Keratinocyte (primary cell): ENCODE measurements around the gene RBM4. TPM values are rescaled to one million over a fixed set of nuclear protein-coding genes. Genes with fewer than 3 reads are reported as not detected.

Experiments
- DNase-seq: peaks from one replicate; pipeline ENCODE4 v3.0.0-alpha.2; 2011; ENCODE audit warnings: low read depth, missing footprints, low spot score
- FAIRE-seq: peaks from 2 replicates; lab custom pipeline; 2011; peaks lifted over from hg19 to GRCh38; lab: Jason Lieb, UNC
- H2AFZ ChIP-seq: 2 replicates; pipeline ENCODE4 v1.6.0; 2012; ENCODE audit warnings: low read length, control low read depth, inconsistent platforms; ENCODE audit not compliant: control insufficient read depth
- H3K27ac ChIP-seq: 2 replicates; pipeline ENCODE4 v1.5.1; 2011; ENCODE audit warnings: low read length; ENCODE audit not compliant: control insufficient read depth, insufficient read depth
- H3K27me3 ChIP-seq: 3 replicates; pipeline ENCODE4 v1.6.0; 2011; ENCODE audit warnings: low read length; ENCODE audit not compliant: control insufficient read depth, insufficient read depth; ENCODE audit errors: extremely low read depth
- H3K36me3 ChIP-seq, 2 experiments: 2 replicates in 1 of 2; 3 replicates in 1 of 2; pipeline ENCODE4 v1.5.1; 2011; ENCODE audit warnings: low read length in 2 of 2, mild to moderate bottlenecking in 1 of 2; ENCODE audit not compliant: control insufficient read depth in 2 of 2, insufficient read depth in 2 of 2; ENCODE audit errors: extremely low read depth in 1 of 2
- H3K4me1 ChIP-seq: 3 replicates; pipeline ENCODE4 v1.5.1; 2011; ENCODE audit warnings: low read length; ENCODE audit not compliant: control insufficient read depth, insufficient read depth; ENCODE audit errors: extremely low read depth
- H3K4me2 ChIP-seq: 3 replicates; pipeline ENCODE4 v1.6.0; 2011; ENCODE audit warnings: low read depth, low read length; ENCODE audit not compliant: control insufficient read depth, insufficient read depth; ENCODE audit errors: extremely low read depth
- H3K4me3 ChIP-seq, 3 experiments: fragments of 200-600 bp in 1 of 3; sonication (generic) in 1 of 3; 2 replicates in 2 of 3; 3 replicates in 1 of 3; pipeline ENCODE4 v1.5.1; 2011 to 2016; ENCODE audit warnings: low read length in 3 of 3, mild to moderate bottlenecking in 3 of 3, control low read depth in 2 of 3, inconsistent platforms in 1 of 3, low read depth in 1 of 3, mixed read lengths in 1 of 3, mixed run types in 1 of 3, moderate library complexity in 1 of 3; ENCODE audit not compliant: control insufficient read depth in 2 of 3, insufficient read depth in 2 of 3; ENCODE audit errors: extremely low read depth in 1 of 3
- H3K79me2 ChIP-seq: 2 replicates; pipeline ENCODE4 v1.6.0; 2012; ENCODE audit warnings: low read length; ENCODE audit not compliant: control insufficient read depth, insufficient read depth
- H3K9ac ChIP-seq: 3 replicates; pipeline ENCODE4 v1.6.0; 2011; ENCODE audit warnings: low read length; ENCODE audit not compliant: control insufficient read depth, insufficient read depth; ENCODE audit errors: extremely low read depth
- H3K9me1 ChIP-seq: 3 replicates; pipeline ENCODE4 v1.6.0; 2011; ENCODE audit warnings: low read length; ENCODE audit not compliant: control insufficient read depth, insufficient read depth; ENCODE audit errors: extremely low read depth
- H3K9me3 ChIP-seq: 2 replicates; pipeline ENCODE4 v1.5.1; 2012; ENCODE audit warnings: low read depth, low read length; ENCODE audit not compliant: control insufficient read depth
- H4K20me1 ChIP-seq: 3 replicates; pipeline ENCODE4 v1.6.0; 2011; ENCODE audit warnings: low read length; ENCODE audit not compliant: control insufficient read depth, insufficient read depth; ENCODE audit errors: extremely low read depth
- CTCF ChIP-seq, 3 experiments: IDR thresholded peaks in 1 of 3; conservative IDR thresholded peaks in 1 of 3; optimal IDR thresholded peaks in 1 of 3; 2 replicates in 2 of 3; 3 replicates in 1 of 3; pipeline versions ENCODE3 to v1.5.1; 2011; ENCODE audit warnings: low read length in 3 of 3, mild to moderate bottlenecking in 3 of 3, moderate library complexity in 2 of 3, control low read depth in 1 of 3, inconsistent platforms in 1 of 3; ENCODE audit not compliant: insufficient read depth in 2 of 3; ENCODE audit errors: extremely low read depth in 1 of 3
- EZH2 ChIP-seq: IDR thresholded peaks from one replicate; pipeline ENCODE4 v1.6.1; 2012; ENCODE audit warnings: inconsistent platforms, mild to moderate bottlenecking, low read length, moderate library complexity
- dilution Hi-C: fragments of 300-500 bp; cut with MboI; formaldehyde crosslinking; loops from one replicate; pipeline ENCODE4 v1.7.0; 2020; ENCODE audit warnings: low sequenced_read_pairs; ENCODE audit not compliant: extremely low pct_ligation_motif_present
- polyA plus RNA-seq, 5 experiments: library from polyadenylated mRNA; depleted of rRNA in 3 of 5; stranded (reverse) in 3 of 5; stranded (forward) in 1 of 5; unstranded in 1 of 5; fragments of >200 nt; gene quantifications; 1 replicate in 1 of 5; 2 replicates in 3 of 5; 3 replicates in 1 of 5; pipeline versions ENCODE4 v1.2.1 to v1.2.3, GENCODE V29; 2011 to 2012; ENCODE audit warnings: missing spikeins in 2 of 5, low read depth in 1 of 5, low replicate concordance in 1 of 5

RBM4 gene
- polyA plus RNA-seq, 1 donor (not counting 4 experiments of a cell fraction or from before 2014, with no cell fraction given), result 190 TPM

- no peak overlapping the region for H3K9ac ChIP-seq
- no peak overlapping the region for H3K4me3 ChIP-seq
- H3K9me3 ChIP-seq, result no peaks in the 10 kb centered on the region
- dilution Hi-C loops, result no loop called here
- H3K4me2 ChIP-seq, result no peak overlapping the region
- DNase-seq, result no peak
- no peak overlapping the region for H2AFZ ChIP-seq
- H4K20me1 ChIP-seq, result peaks cover 2% of the 10 kb centered on the region
- H3K4me1 ChIP-seq, result peaks cover 12% of the 10 kb centered on the region
- FAIRE-seq, result no peak
- H3K9me1 ChIP-seq, result no peaks in the 10 kb centered on the region
- no peak overlapping the region for H3K27ac ChIP-seq
- peaks cover 93% of the 10 kb centered on the region for H3K79me2 ChIP-seq
- H3K36me3 ChIP-seq, result peaks cover 20 to 22% of the 10 kb centered on the region in 2 experiments
- H3K27me3 ChIP-seq, result no peaks in the 10 kb centered on the region
- TF ChIP-seq CTCF (optimal IDR thresholded peaks at IDR 0.05 in 1 of 3, IDR thresholded peaks at IDR 0.05 in 1 of 3, conservative IDR thresholded peaks at IDR 0.05 in 1 of 3; ENCODE audit: extremely low read depth in 1 of 3, insufficient read depth in 2 of 3, low read length in 3 of 3) (no peak), EZH2 (no peak)
Measured at GRCh38 chr11:66632952-66633351, 5.6 kb upstream of the RBM4 start.

GRCh38 chr11:66636411-66636810 lies 2.1 kb upstream of the RBM4 start:
- H3K27me3 ChIP-seq, result no peaks in the 10 kb centered on the region
- no peak overlapping the region for H3K4me3 ChIP-seq
- peaks cover 21% of the 10 kb centered on the region for H4K20me1 ChIP-seq
- dilution Hi-C loops, result no loop called here
- peaks cover 36% of the 10 kb centered on the region for H3K4me1 ChIP-seq
- H3K79me2 ChIP-seq, result peaks cover 90% of the 10 kb centered on the region
- H3K9me3 ChIP-seq, result no peaks in the 10 kb centered on the region
- H3K9ac ChIP-seq, result no peak overlapping the region
- peaks cover 3% of the 10 kb centered on the region for H3K9me1 ChIP-seq
- DNase-seq (no peak), FAIRE-seq (no peak)
- TF ChIP-seq CTCF (optimal IDR thresholded peaks at IDR 0.05 in 1 of 3, IDR thresholded peaks at IDR 0.05 in 1 of 3, conservative IDR thresholded peaks at IDR 0.05 in 1 of 3; ENCODE audit: extremely low read depth in 1 of 3, insufficient read depth in 2 of 3, low read length in 3 of 3), result no peak
- TF ChIP-seq EZH2, result no peak
- H3K36me3 ChIP-seq, result peaks cover 13 to 22% of the 10 kb centered on the region in 2 experiments
- no peak overlapping the region for H3K27ac ChIP-seq
- no peak overlapping the region for H3K4me2 ChIP-seq
- no peak overlapping the region for H2AFZ ChIP-seq
